Measurements from ENCODE around the gene CLNK.

DNA sequence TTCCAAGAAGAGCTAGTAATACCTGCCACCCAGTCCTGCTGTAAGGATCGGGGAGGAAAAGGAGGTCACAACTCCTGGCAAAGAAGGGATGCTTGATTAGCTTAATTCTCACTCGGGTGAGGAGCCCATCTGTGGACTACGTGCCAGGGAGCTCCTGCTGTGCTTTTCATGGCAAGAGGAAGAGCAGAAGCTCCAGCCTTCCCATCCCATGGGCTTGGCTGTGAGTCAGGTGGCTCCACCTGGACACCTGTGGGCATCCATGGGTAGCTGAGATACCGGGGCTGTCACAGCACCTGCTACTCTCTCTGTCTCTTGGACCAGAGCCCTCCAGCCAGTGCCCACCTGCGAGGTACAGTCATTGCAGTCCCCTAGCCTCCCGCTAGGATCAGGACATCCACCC lies 18.0 kb downstream of the CLNK start:
- TF ChIP-seq, protein P1, sequence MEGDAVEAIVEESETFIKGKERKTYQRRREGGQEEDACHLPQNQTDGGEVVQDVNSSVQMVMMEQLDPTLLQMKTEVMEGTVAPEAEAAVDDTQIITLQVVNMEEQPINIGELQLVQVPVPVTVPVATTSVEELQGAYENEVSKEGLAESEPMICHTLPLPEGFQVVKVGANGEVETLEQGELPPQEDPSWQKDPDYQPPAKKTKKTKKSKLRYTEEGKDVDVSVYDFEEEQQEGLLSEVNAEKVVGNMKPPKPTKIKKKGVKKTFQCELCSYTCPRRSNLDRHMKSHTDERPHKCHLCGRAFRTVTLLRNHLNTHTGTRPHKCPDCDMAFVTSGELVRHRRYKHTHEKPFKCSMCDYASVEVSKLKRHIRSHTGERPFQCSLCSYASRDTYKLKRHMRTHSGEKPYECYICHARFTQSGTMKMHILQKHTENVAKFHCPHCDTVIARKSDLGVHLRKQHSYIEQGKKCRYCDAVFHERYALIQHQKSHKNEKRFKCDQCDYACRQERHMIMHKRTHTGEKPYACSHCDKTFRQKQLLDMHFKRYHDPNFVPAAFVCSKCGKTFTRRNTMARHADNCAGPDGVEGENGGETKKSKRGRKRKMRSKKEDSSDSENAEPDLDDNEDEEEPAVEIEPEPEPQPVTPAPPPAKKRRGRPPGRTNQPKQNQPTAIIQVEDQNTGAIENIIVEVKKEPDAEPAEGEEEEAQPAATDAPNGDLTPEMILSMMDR (IDR thresholded peaks at IDR 0.05) = no peak
- TF ChIP-seq EP300 (IDR thresholded peaks at IDR 0.05) = no peak
- no peak for TF ChIP-seq POLR2AphosphoS5 (IDR thresholded peaks at IDR 0.05)
- no peak for TF ChIP-seq POLR2A (IDR thresholded peaks at IDR 0.05)
